Mesenteric fat pad (tissue), 1 donor: ENCODE measurements around the gene KCNQ1OT1. TPM values are rescaled to one million over a fixed set of nuclear protein-coding genes. Genes with fewer than 3 reads are reported as not detected.

Experiments used
- DNase-seq: peaks from one replicate; pipeline ENCODE4 v3.0.0-alpha.2; 2020; ENCODE audit warnings: low spot score
- total RNA-seq: library from RNA; stranded (reverse); fragmentation: NEBNext Ultra II Directional; extraction: Animal tissue kit (Norgen Biotek cat#: 25700); gene quantifications from one replicate; pipeline ENCODE4 v1.2.1, GENCODE V29; 2021
- donor health status: DM: yes; HTN: yes; CAD: no.

The KCNQ1OT1 gene
- total RNA-seq, 1 donor from 2014 or later, result 3.0 TPM

GRCh38 chr11:2721210-2721916, 21.6 kb upstream of the KCNQ1OT1 start:
- DNase-seq, result no peak

- DNase-seq, result no peak
Measured at GRCh38 chr11:2719831-2720590, 20.2 kb upstream of the KCNQ1OT1 start.

GRCh38 chr11:2718817-2719438, 19.1 kb upstream of the KCNQ1OT1 start:
- no peak for DNase-seq

- no peak for DNase-seq
Measured at GRCh38 chr11:2717561-2718325, 17.9 kb upstream of the KCNQ1OT1 start.

GRCh38 chr11:2716376-2717095, 16.7 kb upstream of the KCNQ1OT1 start:
- no peak for DNase-seq

- no peak for DNase-seq
Measured at GRCh38 chr11:2715716-2716350, 16.0 kb upstream of the KCNQ1OT1 start.

GRCh38 chr11:2714871-2715270, 15.1 kb upstream of the KCNQ1OT1 start:
- DNase-seq, result no peak

GRCh38 chr11:2714463-2714800, 14.6 kb upstream of the KCNQ1OT1 start:
- no peak for DNase-seq

GRCh38 chr11:2713661-2714462, 14.1 kb upstream of the KCNQ1OT1 start:
- DNase-seq, result no peak

GRCh38 chr11:2713094-2713493, 13.3 kb upstream of the KCNQ1OT1 start:
- no peak for DNase-seq

GRCh38 chr11:2711161-2711560, 11.4 kb upstream of the KCNQ1OT1 start:
- DNase-seq, result no peak

GRCh38 chr11:2709429-2709828, 9.6 kb upstream of the KCNQ1OT1 start:
- no peak for DNase-seq

- no peak for DNase-seq
Measured at GRCh38 chr11:2708757-2709281, 9.0 kb upstream of the KCNQ1OT1 start.

- no peak for DNase-seq
Measured at GRCh38 chr11:2708151-2708581, 8.4 kb upstream of the KCNQ1OT1 start.

- no peak for DNase-seq
Measured at GRCh38 chr11:2707736-2708135, 7.9 kb upstream of the KCNQ1OT1 start.

GRCh38 chr11:2706321-2706720, 6.5 kb upstream of the KCNQ1OT1 start:
- no peak for DNase-seq

GRCh38 chr11:2704896-2705606, 5.3 kb upstream of the KCNQ1OT1 start:
- no peak for DNase-seq

GRCh38 chr11:2704356-2704755, 4.6 kb upstream of the KCNQ1OT1 start:
- no peak for DNase-seq
